Activated T-cell treated with anti-CD3 and anti-CD28 coated beads, Interleukin-2, amount 50 U/mL, for 48 hours (primary cell): ENCODE measurements around the gene QRSL1.
"Not testable (repeated sequence)": the region's sequence is repeated elsewhere in the genome, so short reads cannot be mapped to it uniquely, and the experiment has no call there.

Experiments used
- DNase-seq, 2 experiments: peaks; one replicate each; pipeline ENCODE4 v3.0.0-alpha.2; 2020

Gene QRSL1

GRCh38 chr6:106684011-106684410 is 54.6 kb downstream of the QRSL1 start:
- DNase-seq = no peak

GRCh38 chr6:106685833-106686232 is 56.5 kb downstream of the QRSL1 start:
- DNase-seq = no peak

DNA sequence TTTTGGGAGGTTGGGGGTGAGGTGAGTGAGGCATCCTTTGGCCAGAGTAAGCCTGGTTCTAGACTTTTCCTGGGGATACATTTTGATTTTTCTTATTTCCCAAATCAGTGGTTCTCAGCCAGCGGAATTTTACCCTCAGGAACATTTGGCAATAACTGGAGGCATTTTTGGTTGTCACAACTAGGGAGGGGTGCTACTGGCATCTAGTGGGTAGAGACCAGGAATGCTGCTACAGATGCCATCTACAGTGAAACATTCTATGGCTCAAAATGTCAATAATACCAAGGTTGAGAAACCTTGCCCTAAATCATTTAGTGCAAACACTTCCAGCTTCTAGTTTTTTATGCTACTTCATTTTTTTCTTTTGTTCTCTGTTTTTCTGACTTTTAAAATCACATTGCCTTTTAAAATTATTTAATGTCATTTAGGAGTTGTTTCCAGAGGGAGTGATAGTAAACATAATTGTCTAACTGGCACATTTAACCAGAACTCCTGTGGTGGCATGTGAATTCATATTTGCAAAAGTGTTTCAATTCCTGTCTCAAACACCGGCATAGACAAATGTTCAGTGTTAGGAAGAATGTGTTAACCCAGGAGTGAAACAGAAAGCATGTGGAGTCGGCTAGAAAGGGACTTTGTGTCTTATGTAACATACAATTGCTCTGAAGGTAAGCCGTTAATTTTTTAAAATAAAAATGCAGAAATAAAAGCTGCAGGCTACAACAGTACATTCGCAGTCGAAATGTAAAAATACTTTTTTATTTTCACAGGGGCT is 59.0 kb downstream of the QRSL1 start:
- no peak for DNase-seq

DNA sequence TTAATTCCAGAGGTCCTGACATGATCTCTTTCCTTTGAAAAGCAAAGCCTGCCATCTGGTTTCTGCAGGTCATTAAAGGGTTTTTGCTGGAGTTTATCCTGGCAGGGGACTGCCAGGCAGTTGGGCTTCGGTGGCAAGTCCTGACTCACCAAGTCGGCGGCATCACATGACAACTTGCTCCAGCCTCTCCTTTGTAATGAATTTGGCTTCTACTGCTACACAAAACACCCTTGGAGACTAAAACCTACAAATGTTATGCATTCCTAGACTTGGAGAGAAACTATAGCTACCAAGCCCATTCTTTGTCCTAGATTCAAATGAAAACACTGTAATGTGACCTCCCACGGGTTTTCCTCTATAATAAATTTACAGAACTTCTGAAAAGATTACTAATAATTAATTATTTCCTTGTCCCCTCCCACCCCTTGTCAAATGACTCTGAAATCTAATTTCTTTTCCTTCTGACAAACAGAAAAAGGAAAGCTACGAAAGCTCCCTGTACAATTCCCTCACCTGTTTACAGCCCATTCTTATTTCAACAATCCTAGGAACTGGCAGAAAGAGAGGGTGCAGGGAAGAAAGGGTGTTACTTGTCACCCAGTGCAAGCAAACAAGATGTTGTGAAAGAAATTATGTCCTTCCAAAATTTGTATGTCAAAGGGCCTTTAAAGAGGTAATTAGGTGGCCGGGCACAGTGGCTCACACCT is 62.9 kb downstream of the QRSL1 start:
- no peak for DNase-seq

DNA sequence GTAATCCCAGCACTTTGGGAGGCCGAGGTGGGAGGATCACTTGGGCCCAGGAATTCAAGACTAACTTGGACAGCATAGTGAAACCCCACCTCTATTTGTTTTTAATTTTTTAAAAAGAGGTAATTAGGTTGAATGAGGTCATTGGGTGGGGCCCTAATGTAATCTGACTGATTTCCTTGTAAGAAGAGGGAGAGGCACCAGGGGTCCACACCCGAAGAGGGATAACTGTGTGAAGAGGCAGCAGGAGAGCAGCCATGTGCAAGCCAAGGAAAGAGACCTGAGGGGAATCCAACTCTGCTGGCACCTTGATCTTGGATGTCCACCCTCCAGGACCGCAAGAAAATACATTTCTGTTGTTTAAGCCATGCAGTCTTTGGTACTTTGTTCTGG is 63.4 kb downstream of the QRSL1 start:
- no peak for DNase-seq

GRCh38 chr6:106693418-106693817 is 64.0 kb downstream of the QRSL1 start:
- no peak for DNase-seq

GRCh38 chr6:106694343-106694742 is 65.0 kb downstream of the QRSL1 start:
- no peak for DNase-seq

GRCh38 chr6:106700581-106700980 is 71.2 kb downstream of the QRSL1 start:
- no peak for DNase-seq

- not testable (repeated sequence) for DNase-seq
These were observed 71.8 kb downstream of the QRSL1 start for GRCh38 chr6:106701201-106701600.

- no peak for DNase-seq
These were observed 72.7 kb downstream of the QRSL1 start for GRCh38 chr6:106702046-106702445.

DNA sequence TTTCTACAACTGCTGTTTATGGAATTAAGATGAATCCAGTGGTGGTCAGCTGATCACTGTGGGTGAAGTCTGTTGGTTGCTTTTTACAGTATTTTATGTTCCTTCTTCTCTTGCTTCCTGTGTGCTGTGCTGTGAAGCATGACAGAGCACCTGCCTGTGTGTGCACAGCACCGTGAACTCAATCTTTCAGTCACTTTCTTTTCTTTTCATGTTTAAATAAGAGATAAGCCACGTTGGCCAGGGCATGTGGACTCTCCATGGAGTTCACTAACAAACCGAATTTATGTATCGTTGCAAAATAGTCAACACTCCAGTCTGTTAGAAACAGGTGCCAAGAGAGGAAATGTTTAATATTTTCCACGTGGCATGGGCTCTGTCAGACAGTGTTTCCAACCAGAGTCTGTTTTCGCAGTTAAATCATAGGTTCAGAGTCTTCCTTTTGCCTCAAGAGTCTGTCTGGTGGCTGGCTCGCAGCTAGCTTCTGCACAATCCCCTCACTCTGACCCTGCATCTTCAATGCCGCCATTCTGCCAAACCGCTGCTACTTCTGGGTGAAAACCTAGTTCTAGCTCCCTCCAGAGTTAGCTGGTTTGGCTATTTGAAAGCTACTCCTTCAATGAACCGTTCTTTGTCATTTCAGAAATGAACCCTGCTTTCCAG is 73.2 kb downstream of the QRSL1 start:
- DNase-seq = no peak

DNA sequence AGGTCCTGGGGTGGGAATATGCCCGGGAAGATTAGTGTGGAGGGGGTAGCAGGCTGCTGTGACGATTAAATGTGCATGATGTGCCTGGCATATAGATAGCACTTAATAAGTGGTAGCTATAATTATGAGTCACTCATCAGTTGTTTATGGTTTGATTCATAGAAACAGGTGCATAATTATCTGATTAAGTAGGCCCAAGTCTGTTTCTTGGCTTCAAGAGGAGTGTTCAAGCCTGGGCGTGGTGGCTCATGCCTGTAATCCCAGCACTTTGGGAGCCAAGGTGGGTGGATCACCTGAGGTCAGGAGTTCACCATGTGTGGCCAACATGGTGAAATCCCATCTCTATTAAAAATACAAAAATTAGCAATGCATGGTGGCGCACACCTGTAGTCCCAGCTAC is 74.9 kb downstream of the QRSL1 start:
- no peak for DNase-seq

GRCh38 chr6:106705156-106705555 is 75.8 kb downstream of the QRSL1 start:
- no peak for DNase-seq

GRCh38 chr6:106710580-106710979 is 81.2 kb downstream of the QRSL1 start:
- no peak for DNase-seq

DNA sequence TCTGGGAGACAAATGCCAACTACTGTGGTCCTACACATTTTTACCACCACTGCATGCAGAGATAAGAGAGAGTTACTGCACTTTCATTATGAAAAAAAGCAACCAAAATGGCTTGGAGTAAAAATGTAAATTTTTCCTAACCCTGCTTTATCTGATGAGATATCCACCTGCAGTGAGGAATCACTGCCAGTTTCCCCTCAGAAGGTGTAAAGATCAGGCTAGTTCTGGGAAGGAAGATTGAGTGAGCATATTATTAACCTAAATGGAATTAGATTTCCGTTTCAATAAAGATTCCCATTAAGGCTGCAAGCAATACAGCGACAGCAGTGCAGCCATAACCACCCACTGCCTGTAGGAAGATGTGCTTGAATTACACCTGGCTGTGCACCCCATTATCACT is 84.9 kb downstream of the QRSL1 start:
- DNase-seq = no peak

DNA sequence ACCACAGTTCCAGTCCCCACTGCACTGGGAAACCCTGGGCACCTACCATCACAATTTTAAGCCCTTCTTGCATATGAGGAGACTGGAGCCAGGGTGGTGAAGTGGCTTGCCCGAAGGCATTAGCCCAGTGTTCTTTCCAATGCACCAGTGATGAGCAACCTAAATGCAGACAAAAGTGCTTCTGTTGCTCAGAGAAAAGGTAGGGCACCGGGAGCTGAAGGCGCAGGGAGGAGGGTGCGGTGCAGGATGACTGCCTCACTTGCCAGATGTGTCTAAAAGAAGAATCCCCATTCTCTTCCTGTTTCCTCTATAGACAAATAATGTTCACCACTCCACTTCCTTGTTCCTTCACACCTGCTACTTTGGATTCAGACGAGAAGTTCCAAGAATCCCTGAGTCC is 86.5 kb downstream of the QRSL1 start:
- DNase-seq = no peak

- no peak for DNase-seq
These were observed 87.6 kb downstream of the QRSL1 start for GRCh38 chr6:106716966-106717365.
